ENCODE results near the gene MICOS13.
A peak's percentile ranks its signal among the peaks of the same experiment; 100 is the strongest.

MICOS13 gene

GRCh38 chr19:5686326-5686646, 6.0 kb upstream of the MICOS13 start:
- H3K4me3 Mint-ChIP-seq = peak overlapping the region; percentile 81
- H3K9me3 Mint-ChIP-seq = no peaks in the 10 kb centered on the region
- peaks cover 37% of the 10 kb centered on the region for H3K4me1 Mint-ChIP-seq (ENCODE audit: low read depth)
- intact Hi-C loops (cut with micrococcal nuclease) = loop anchor here (5.0 kb wide), 1 partner anchor 106 kb away; the partner anchor contains the start of gene DUS3L
- H3K27ac Mint-ChIP-seq = peak overlapping the region; percentile 87
- peaks cover 10% of the 10 kb centered on the region for H3K27me3 Mint-ChIP-seq
- peaks cover 12% of the 10 kb centered on the region for H3K36me3 Mint-ChIP-seq (ENCODE audit: low read depth)

- Mint-ChIP-seq H3K4me3 (no peak overlapping the region), H3K27me3 (peaks cover 11% of the 10 kb centered on the region), H3K9me3 (no peaks in the 10 kb centered on the region), H3K36me3 (ENCODE audit: low read depth) (peaks cover 10% of the 10 kb centered on the region), H3K4me1 (ENCODE audit: low read depth) (peaks cover 29% of the 10 kb centered on the region), H3K27ac (no peak overlapping the region)
- intact Hi-C loops (cut with micrococcal nuclease) = loop anchor here (5.0 kb wide), 1 partner anchor 107 kb away; the partner anchor contains the start of gene DUS3L
Observed at GRCh38 chr19:5684694-5685430, 4.5 kb upstream of the MICOS13 start.

GRCh38 chr19:5683177-5683886, 3.0 kb upstream of the MICOS13 start:
- H3K27me3 Mint-ChIP-seq = peaks cover 11% of the 10 kb centered on the region
- no peaks in the 10 kb centered on the region for H3K9me3 Mint-ChIP-seq
- no peak overlapping the region for H3K27ac Mint-ChIP-seq
- peaks cover 37% of the 10 kb centered on the region for H3K4me1 Mint-ChIP-seq (ENCODE audit: low read depth)
- intact Hi-C loops (cut with micrococcal nuclease) = no loop called here
- H3K4me3 Mint-ChIP-seq = no peak overlapping the region
- peaks cover 12% of the 10 kb centered on the region for H3K36me3 Mint-ChIP-seq (ENCODE audit: low read depth)

- intact Hi-C loops (cut with micrococcal nuclease) = no loop called here
- peaks cover 11% of the 10 kb centered on the region for H3K27me3 Mint-ChIP-seq
- peaks cover 30% of the 10 kb centered on the region for H3K4me1 Mint-ChIP-seq (ENCODE audit: low read depth)
- no peak overlapping the region for H3K27ac Mint-ChIP-seq
- H3K4me3 Mint-ChIP-seq = no peak overlapping the region
- H3K9me3 Mint-ChIP-seq = no peaks in the 10 kb centered on the region
- H3K36me3 Mint-ChIP-seq (ENCODE audit: low read depth) = peaks cover 24% of the 10 kb centered on the region
Observed at GRCh38 chr19:5682107-5682482, 1.8 kb upstream of the MICOS13 start.

- H3K27ac Mint-ChIP-seq = peak overlapping the region; percentile 89
- intact Hi-C loops (cut with micrococcal nuclease) = loop anchor here (2.0 kb wide), 1 partner anchor 59 kb away; the partner anchor contains the start of genes SAFB and SAFB2
- peak overlapping the region; percentile 92 for H3K4me3 Mint-ChIP-seq
- peaks cover 28% of the 10 kb centered on the region for H3K4me1 Mint-ChIP-seq (ENCODE audit: low read depth)
- H3K36me3 Mint-ChIP-seq (ENCODE audit: low read depth) = peaks cover 26% of the 10 kb centered on the region
- peaks cover 11% of the 10 kb centered on the region for H3K27me3 Mint-ChIP-seq
- no peaks in the 10 kb centered on the region for H3K9me3 Mint-ChIP-seq
Observed at GRCh38 chr19:5681391-5682106, 1.2 kb upstream of the MICOS13 start.

GRCh38 chr19:5680084-5680436, 256 bp downstream of the MICOS13 start:
- intact Hi-C loops (cut with micrococcal nuclease) = loop anchor here (1.0 to 2.0 kb wide), 2 partner anchors 40 to 57 kb away; partner anchors contain the start of genes CATSPERD, LONP1, SAFB and SAFB2
- Mint-ChIP-seq H3K4me1 (ENCODE audit: low read depth) (peaks cover 22% of the 10 kb centered on the region), H3K27me3 (peaks cover 11% of the 10 kb centered on the region), H3K9me3 (no peaks in the 10 kb centered on the region), H3K4me3 (peak overlapping the region; percentile 92), H3K36me3 (ENCODE audit: low read depth) (peaks cover 32% of the 10 kb centered on the region), H3K27ac (peak overlapping the region; percentile 89)

GRCh38 chr19:5679289-5680083, 830 bp downstream of the MICOS13 start:
- peak overlapping the region; percentile 89 for H3K27ac Mint-ChIP-seq
- no peaks in the 10 kb centered on the region for H3K9me3 Mint-ChIP-seq
- peaks cover 22% of the 10 kb centered on the region for H3K4me1 Mint-ChIP-seq (ENCODE audit: low read depth)
- H3K27me3 Mint-ChIP-seq = peaks cover 11% of the 10 kb centered on the region
- H3K4me3 Mint-ChIP-seq = peak overlapping the region; percentile 92
- intact Hi-C loops (cut with micrococcal nuclease) = loop anchor here (1.0 to 2.0 kb wide), 2 partner anchors 41 to 57 kb away; partner anchors contain the start of genes CATSPERD, LONP1, SAFB and SAFB2
- peaks cover 32% of the 10 kb centered on the region for H3K36me3 Mint-ChIP-seq (ENCODE audit: low read depth)

- Mint-ChIP-seq H3K4me1 (ENCODE audit: low read depth) (peaks cover 22% of the 10 kb centered on the region), H3K36me3 (ENCODE audit: low read depth) (peaks cover 42% of the 10 kb centered on the region), H3K9me3 (no peaks in the 10 kb centered on the region)
Observed at GRCh38 chr19:5678071-5678718, 2.1 kb downstream of the MICOS13 start.

GRCh38 chr19:5677580-5677979, 2.7 kb downstream of the MICOS13 start:
- H3K27me3 Mint-ChIP-seq = peaks cover 11% of the 10 kb centered on the region
- H3K4me3 Mint-ChIP-seq = no peak overlapping the region
- intact Hi-C loops (cut with micrococcal nuclease) = no loop called here
- peaks cover 22% of the 10 kb centered on the region for H3K4me1 Mint-ChIP-seq (ENCODE audit: low read depth)
- peaks cover 48% of the 10 kb centered on the region for H3K36me3 Mint-ChIP-seq (ENCODE audit: low read depth)
- no peak overlapping the region for H3K27ac Mint-ChIP-seq
- no peaks in the 10 kb centered on the region for H3K9me3 Mint-ChIP-seq

More at GRCh38 chr19:5678071-5678718, 2.1 kb downstream of the MICOS13 start:
- intact Hi-C loops (cut with micrococcal nuclease) = no loop called here
- H3K4me3 Mint-ChIP-seq = no peak overlapping the region
- H3K27ac Mint-ChIP-seq = no peak overlapping the region
- peaks cover 11% of the 10 kb centered on the region for H3K27me3 Mint-ChIP-seq

GRCh38 chr19:5677136-5677535, 3.2 kb downstream of the MICOS13 start:
- Mint-ChIP-seq H3K27ac (no peak overlapping the region), H3K4me1 (ENCODE audit: low read depth) (peaks cover 22% of the 10 kb centered on the region)

GRCh38 chr19:5676772-5677105, 3.6 kb downstream of the MICOS13 start:
- Mint-ChIP-seq H3K27me3 (peaks cover 6% of the 10 kb centered on the region), H3K4me1 (ENCODE audit: low read depth) (peaks cover 18% of the 10 kb centered on the region), H3K9me3 (no peaks in the 10 kb centered on the region), H3K36me3 (ENCODE audit: low read depth) (peaks cover 52% of the 10 kb centered on the region), H3K4me3 (no peak overlapping the region), H3K27ac (no peak overlapping the region)
- intact Hi-C loops (cut with micrococcal nuclease) = no loop called here

More at GRCh38 chr19:5677136-5677535, 3.2 kb downstream of the MICOS13 start:
- H3K27me3 Mint-ChIP-seq = peaks cover 8% of the 10 kb centered on the region
- peaks cover 48% of the 10 kb centered on the region for H3K36me3 Mint-ChIP-seq (ENCODE audit: low read depth)
- intact Hi-C loops (cut with micrococcal nuclease) = no loop called here
- H3K4me3 Mint-ChIP-seq = no peak overlapping the region
- no peaks in the 10 kb centered on the region for H3K9me3 Mint-ChIP-seq

GRCh38 chr19:5676105-5676771, 4.1 kb downstream of the MICOS13 start:
- Mint-ChIP-seq H3K9me3 (no peaks in the 10 kb centered on the region), H3K27ac (no peak overlapping the region), H3K4me1 (ENCODE audit: low read depth) (peaks cover 13% of the 10 kb centered on the region), H3K27me3 (peaks cover under 1% of the 10 kb centered on the region), H3K4me3 (no peak overlapping the region), H3K36me3 (ENCODE audit: low read depth) (peaks cover 57% of the 10 kb centered on the region)
- intact Hi-C loops (cut with micrococcal nuclease) = no loop called here

Measured in dendritic cell treated with granulocyte-macrophage colony-stimulating factor and Interleukin-4, amounts not matched to agents 40 ng/mL and 50 ng/mL, for 4 days (primary cell).